Left renal cortex interstitium (tissue), 4 donors: ENCODE measurements around the gene SCART1. TPM values are rescaled to one million over a fixed set of nuclear protein-coding genes. Genes with fewer than 3 reads are reported as not detected.

ENCODE experiments used
- DNase-seq, 4 donors: peaks; one replicate each; pipeline ENCODE4 v3.0.0-alpha.2; 2013; ENCODE audit warnings: low read depth in 4 of 4, low spot score in 2 of 4, missing footprints in 1 of 4
- polyA plus RNA-seq, 4 donors: library from polyadenylated mRNA; unstranded; fragments of 120-200 nt; gene quantifications; one replicate each; pipeline ENCODE4 v1.2.1, GENCODE V29; 2013; ENCODE audit not compliant: insufficient read length in 4 of 4

SCART1 gene
- polyA plus RNA-seq, 4 donors = 0.42 to 4.3 (median 2.4) TPM

GRCh38 chr10:133454204-133454893 lies 604 bp downstream of the SCART1 start:
- no peak for DNase-seq

- DNase-seq = no peak
Observed at GRCh38 chr10:133455196-133455595, 1.5 kb downstream of the SCART1 start.

GRCh38 chr10:133455611-133456031 lies 1.9 kb downstream of the SCART1 start:
- DNase-seq = no peak

GRCh38 chr10:133456041-133456951 lies 2.6 kb downstream of the SCART1 start:
- DNase-seq = no peak

- DNase-seq = no peak
Observed at GRCh38 chr10:133457100-133457841, 3.5 kb downstream of the SCART1 start.

- no peak for DNase-seq
Observed at GRCh38 chr10:133458021-133458709, 4.4 kb downstream of the SCART1 start.

- no peak for DNase-seq
Observed at GRCh38 chr10:133458710-133459453, 5.1 kb downstream of the SCART1 start.

GRCh38 chr10:133459454-133460207 lies 5.9 kb downstream of the SCART1 start:
- DNase-seq = no peak

- no peak for DNase-seq
Observed at GRCh38 chr10:133460208-133460769, 6.5 kb downstream of the SCART1 start.

- no peak for DNase-seq
Observed at GRCh38 chr10:133461027-133461426, 7.3 kb downstream of the SCART1 start.

- no peak for DNase-seq
Observed at GRCh38 chr10:133461841-133462240, 8.1 kb downstream of the SCART1 start.

- no peak for DNase-seq
Observed at GRCh38 chr10:133462512-133463305, 9.0 kb downstream of the SCART1 start.

- no peak for DNase-seq
Observed at GRCh38 chr10:133464582-133465031, 10.9 kb downstream of the SCART1 start.

GRCh38 chr10:133465191-133465949 lies 11.6 kb downstream of the SCART1 start:
- DNase-seq = no peak

GRCh38 chr10:133465950-133466474 lies 12.3 kb downstream of the SCART1 start:
- DNase-seq = no peak

- DNase-seq = no peak
Observed at GRCh38 chr10:133466683-133467275, 13.0 kb downstream of the SCART1 start.
